ENCODE data around the gene ASXL2. TPM values are rescaled to one million over a fixed set of nuclear protein-coding genes. Genes with fewer than 3 reads are reported as not detected.
"Not testable (repeated sequence)": the region's sequence is repeated elsewhere in the genome, so short reads cannot be mapped to it uniquely, and the experiment has no call there.

ASXL2 gene
- total RNA-seq, 1 donor from 2014 or later = 25.8 TPM

DNA sequence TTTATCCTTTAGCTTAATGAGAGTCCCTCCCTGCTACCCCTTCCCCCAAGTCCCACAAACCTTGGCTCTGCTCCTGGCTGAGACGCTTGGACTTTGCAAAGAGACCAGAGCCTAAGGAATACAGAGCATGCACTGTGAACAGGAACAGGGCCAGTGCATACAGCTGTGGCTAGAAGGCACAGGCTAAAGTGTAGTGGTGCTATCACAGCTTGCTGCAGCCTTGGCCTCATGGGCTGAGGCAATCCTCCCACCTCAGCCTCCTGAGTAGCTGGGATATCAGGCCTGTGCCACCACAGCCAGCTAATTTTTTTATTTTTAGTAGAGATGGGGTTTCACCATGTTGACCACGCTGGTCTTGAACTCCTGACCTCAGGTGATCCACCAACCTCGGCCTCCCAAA lies 39.5 kb upstream of the ASXL2 start:
- Mint-ChIP-seq H3K4me1 (ENCODE audit: low read depth, unreplicated experiment) (peaks cover 6% of the 10 kb centered on the region), H3K36me3 (ENCODE audit: low read depth, unreplicated experiment) (no peaks in the 10 kb centered on the region), H3K27me3 (ENCODE audit: low read depth, unreplicated experiment) (peaks cover 3% of the 10 kb centered on the region), H3K4me3 (ENCODE audit: unreplicated experiment) (no peak overlapping the region), H3K9me3 (ENCODE audit: unreplicated experiment) (no peaks in the 10 kb centered on the region), H3K27ac (ENCODE audit: unreplicated experiment) (no peak overlapping the region)
- H3K4me2 ChIP-seq (ENCODE audit: low read length) = no peak overlapping the region
- H3K27me3 ChIP-seq (ENCODE audit: insufficient read depth, low read length) = no peaks in the 10 kb centered on the region
- no peak overlapping the region for H3K27ac ChIP-seq (ENCODE audit: low read depth, low read length)
- H3K9ac ChIP-seq (ENCODE audit: low read length) = no peak overlapping the region
- FAIRE-seq = no peak
- no peak for DNase-seq (ENCODE audit: low read depth)
- H3K36me3 ChIP-seq (ENCODE audit: insufficient read depth, low read length) = no peaks in the 10 kb centered on the region
- TF ChIP-seq EZH2 (IDR thresholded peaks at IDR 0.05; ENCODE audit: insufficient read depth, low read length) (no peak), CTCF (IDR thresholded peaks at IDR 0.05; ENCODE audit: insufficient read depth, low read depth, low read length) (no peak)
- H2AFZ ChIP-seq (ENCODE audit: low read depth, low read length) = no peak overlapping the region
- no peak overlapping the region for H3K4me3 ChIP-seq (ENCODE audit: insufficient read depth, low read depth, low read length)
- H3K9me3 ChIP-seq (ENCODE audit: insufficient read depth, low read depth, low read length) = no peaks in the 10 kb centered on the region
- peaks cover 6% of the 10 kb centered on the region for H3K4me1 ChIP-seq (ENCODE audit: insufficient read depth, low read length)
- no peaks in the 10 kb centered on the region for H4K20me1 ChIP-seq (ENCODE audit: insufficient read depth, low read length)
- no peaks in the 10 kb centered on the region for H3K79me2 ChIP-seq (ENCODE audit: insufficient read depth, low read length)

GRCh38 chr2:25917411-25917810 lies 39.1 kb upstream of the ASXL2 start:
- not testable (repeated sequence) for H3K9me3 Mint-ChIP-seq (ENCODE audit: unreplicated experiment)

GRCh38 chr2:25915944-25916772 lies 37.9 kb upstream of the ASXL2 start:
- not testable (repeated sequence) for H3K27me3 ChIP-seq (ENCODE audit: insufficient read depth, low read length); H3K36me3 ChIP-seq (ENCODE audit: insufficient read depth, low read length); H3K4me3 ChIP-seq (ENCODE audit: insufficient read depth, low read depth, low read length); H3K9me3 Mint-ChIP-seq (ENCODE audit: unreplicated experiment); H3K27me3 Mint-ChIP-seq (ENCODE audit: low read depth, unreplicated experiment); H3K4me2 ChIP-seq (ENCODE audit: low read length); H4K20me1 ChIP-seq (ENCODE audit: insufficient read depth, low read length); H3K9me3 ChIP-seq (ENCODE audit: insufficient read depth, low read depth, low read length); H2AFZ ChIP-seq (ENCODE audit: low read depth, low read length); H3K4me1 ChIP-seq (ENCODE audit: insufficient read depth, low read length); DNase-seq (ENCODE audit: low read depth); H3K36me3 Mint-ChIP-seq (ENCODE audit: low read depth, unreplicated experiment); H3K27ac ChIP-seq (ENCODE audit: low read depth, low read length); H3K4me1 Mint-ChIP-seq (ENCODE audit: low read depth, unreplicated experiment); H3K4me3 Mint-ChIP-seq (ENCODE audit: unreplicated experiment); H3K79me2 ChIP-seq (ENCODE audit: insufficient read depth, low read length); H3K9ac ChIP-seq (ENCODE audit: low read length); FAIRE-seq
- H3K27ac Mint-ChIP-seq (ENCODE audit: unreplicated experiment) = peak overlapping the region; percentile 34

More at GRCh38 chr2:25917411-25917810, 39.1 kb upstream of the ASXL2 start:
- H3K36me3 Mint-ChIP-seq (ENCODE audit: low read depth, unreplicated experiment); DNase-seq (ENCODE audit: low read depth); H3K27ac ChIP-seq (ENCODE audit: low read depth, low read length); H3K4me3 Mint-ChIP-seq (ENCODE audit: unreplicated experiment); H3K9me3 ChIP-seq (ENCODE audit: insufficient read depth, low read depth, low read length); H3K4me1 Mint-ChIP-seq (ENCODE audit: low read depth, unreplicated experiment); H3K36me3 ChIP-seq (ENCODE audit: insufficient read depth, low read length); H3K27ac Mint-ChIP-seq (ENCODE audit: unreplicated experiment); H4K20me1 ChIP-seq (ENCODE audit: insufficient read depth, low read length); H3K9ac ChIP-seq (ENCODE audit: low read length); H2AFZ ChIP-seq (ENCODE audit: low read depth, low read length); H3K27me3 ChIP-seq (ENCODE audit: insufficient read depth, low read length); H3K4me3 ChIP-seq (ENCODE audit: insufficient read depth, low read depth, low read length); FAIRE-seq; H3K4me2 ChIP-seq (ENCODE audit: low read length); H3K4me1 ChIP-seq (ENCODE audit: insufficient read depth, low read length); H3K27me3 Mint-ChIP-seq (ENCODE audit: low read depth, unreplicated experiment); H3K79me2 ChIP-seq (ENCODE audit: insufficient read depth, low read length): not testable (repeated sequence)

- not testable (repeated sequence) for H3K36me3 ChIP-seq (ENCODE audit: insufficient read depth, low read length); H3K79me2 ChIP-seq (ENCODE audit: insufficient read depth, low read length); H3K27ac Mint-ChIP-seq (ENCODE audit: unreplicated experiment); H3K9me3 ChIP-seq (ENCODE audit: insufficient read depth, low read depth, low read length); H3K4me1 Mint-ChIP-seq (ENCODE audit: low read depth, unreplicated experiment); H3K4me1 ChIP-seq (ENCODE audit: insufficient read depth, low read length); H3K4me3 ChIP-seq (ENCODE audit: insufficient read depth, low read depth, low read length); H3K27me3 Mint-ChIP-seq (ENCODE audit: low read depth, unreplicated experiment); FAIRE-seq; H3K9me3 Mint-ChIP-seq (ENCODE audit: unreplicated experiment); DNase-seq (ENCODE audit: low read depth); H3K36me3 Mint-ChIP-seq (ENCODE audit: low read depth, unreplicated experiment); H2AFZ ChIP-seq (ENCODE audit: low read depth, low read length); H3K9ac ChIP-seq (ENCODE audit: low read length); H3K27me3 ChIP-seq (ENCODE audit: insufficient read depth, low read length); H3K4me2 ChIP-seq (ENCODE audit: low read length); H3K4me3 Mint-ChIP-seq (ENCODE audit: unreplicated experiment); H4K20me1 ChIP-seq (ENCODE audit: insufficient read depth, low read length); H3K27ac ChIP-seq (ENCODE audit: low read depth, low read length)
These were observed 37.1 kb upstream of the ASXL2 start for GRCh38 chr2:25915411-25915810.

- not testable (repeated sequence) for H3K4me3 ChIP-seq (ENCODE audit: insufficient read depth, low read depth, low read length)
- peak overlapping the region; percentile 51 for H3K4me2 ChIP-seq (ENCODE audit: low read length)
These were observed 35.3 kb upstream of the ASXL2 start for GRCh38 chr2:25913696-25913973.

More at GRCh38 chr2:25913696-25913973, 35.3 kb upstream of the ASXL2 start:
- DNase-seq (ENCODE audit: low read depth); H3K27ac ChIP-seq (ENCODE audit: low read depth, low read length); H3K79me2 ChIP-seq (ENCODE audit: insufficient read depth, low read length); H3K4me3 Mint-ChIP-seq (ENCODE audit: unreplicated experiment); H3K27ac Mint-ChIP-seq (ENCODE audit: unreplicated experiment); H3K4me1 ChIP-seq (ENCODE audit: insufficient read depth, low read length); H4K20me1 ChIP-seq (ENCODE audit: insufficient read depth, low read length); H3K4me1 Mint-ChIP-seq (ENCODE audit: low read depth, unreplicated experiment); H3K27me3 ChIP-seq (ENCODE audit: insufficient read depth, low read length); H3K9me3 Mint-ChIP-seq (ENCODE audit: unreplicated experiment); H2AFZ ChIP-seq (ENCODE audit: low read depth, low read length); H3K9me3 ChIP-seq (ENCODE audit: insufficient read depth, low read depth, low read length); H3K9ac ChIP-seq (ENCODE audit: low read length); FAIRE-seq; H3K36me3 ChIP-seq (ENCODE audit: insufficient read depth, low read length); H3K27me3 Mint-ChIP-seq (ENCODE audit: low read depth, unreplicated experiment); H3K36me3 Mint-ChIP-seq (ENCODE audit: low read depth, unreplicated experiment): not testable (repeated sequence)

Measured in astrocyte (in vitro differentiated cells and primary cell).